HEK293 (cell line): ENCODE measurements around the gene TALDO1.

ENCODE experiments used
- ZBTB7A ChIP-seq: fragments of 450-650 bp; formaldehyde crosslinking; IDR thresholded peaks from 2 replicates; pipeline ENCODE4 v1.5.1; 2016; ENCODE audit warnings: low read depth, missing biosample characterization, missing genetic modification characterization
- TF ChIP-seq, protein P1 (sequence below): fragments of 450-650 bp; formaldehyde crosslinking; IDR thresholded peaks from 2 replicates; pipeline ENCODE4 v1.5.1; 2016; ENCODE audit warnings: missing biosample characterization, missing genetic modification characterization

DNA sequence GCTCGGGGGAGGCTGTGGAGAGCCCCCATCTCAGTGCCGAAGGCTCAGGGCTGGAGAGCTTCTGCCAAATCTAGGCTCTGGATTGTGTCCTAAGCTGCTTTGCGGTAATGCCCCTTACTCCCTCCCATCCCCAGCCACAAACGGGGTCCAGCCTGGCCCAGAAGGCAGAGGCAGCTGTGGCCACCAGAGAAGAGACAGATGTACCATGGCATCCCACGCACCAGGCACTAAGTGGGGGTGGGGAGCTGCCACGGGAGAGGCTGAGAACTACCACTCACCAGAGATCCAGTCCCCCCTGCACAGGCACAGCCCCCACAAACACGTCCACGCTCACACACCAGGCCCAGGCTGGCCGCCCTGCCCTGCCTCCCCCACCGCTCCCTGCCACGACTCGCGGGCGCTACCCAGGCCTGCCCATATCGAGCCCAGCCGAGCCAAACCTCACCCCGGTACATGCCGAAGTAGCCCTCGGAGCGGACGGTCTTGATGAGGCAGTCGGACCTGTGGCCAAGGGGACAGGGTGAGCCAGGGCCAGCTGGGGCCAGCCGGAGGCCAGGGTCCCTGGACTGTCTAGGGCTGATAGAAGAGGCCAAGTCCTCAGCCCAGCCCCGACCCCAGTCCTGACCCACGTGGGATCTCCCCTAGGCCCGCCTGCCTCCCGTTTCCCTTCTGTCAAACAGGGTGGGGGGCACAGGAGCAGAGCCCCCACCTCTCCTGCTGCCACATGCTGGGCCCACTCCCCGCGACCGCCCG is 46.9 kb downstream of the TALDO1 start:
- TF ChIP-seq, protein P1, sequence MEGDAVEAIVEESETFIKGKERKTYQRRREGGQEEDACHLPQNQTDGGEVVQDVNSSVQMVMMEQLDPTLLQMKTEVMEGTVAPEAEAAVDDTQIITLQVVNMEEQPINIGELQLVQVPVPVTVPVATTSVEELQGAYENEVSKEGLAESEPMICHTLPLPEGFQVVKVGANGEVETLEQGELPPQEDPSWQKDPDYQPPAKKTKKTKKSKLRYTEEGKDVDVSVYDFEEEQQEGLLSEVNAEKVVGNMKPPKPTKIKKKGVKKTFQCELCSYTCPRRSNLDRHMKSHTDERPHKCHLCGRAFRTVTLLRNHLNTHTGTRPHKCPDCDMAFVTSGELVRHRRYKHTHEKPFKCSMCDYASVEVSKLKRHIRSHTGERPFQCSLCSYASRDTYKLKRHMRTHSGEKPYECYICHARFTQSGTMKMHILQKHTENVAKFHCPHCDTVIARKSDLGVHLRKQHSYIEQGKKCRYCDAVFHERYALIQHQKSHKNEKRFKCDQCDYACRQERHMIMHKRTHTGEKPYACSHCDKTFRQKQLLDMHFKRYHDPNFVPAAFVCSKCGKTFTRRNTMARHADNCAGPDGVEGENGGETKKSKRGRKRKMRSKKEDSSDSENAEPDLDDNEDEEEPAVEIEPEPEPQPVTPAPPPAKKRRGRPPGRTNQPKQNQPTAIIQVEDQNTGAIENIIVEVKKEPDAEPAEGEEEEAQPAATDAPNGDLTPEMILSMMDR = no peak
- TF ChIP-seq ZBTB7A (tag by site-specific recombination) = no peak
